ENCODE results near the gene MAP2K3.

The MAP2K3 gene

DNA sequence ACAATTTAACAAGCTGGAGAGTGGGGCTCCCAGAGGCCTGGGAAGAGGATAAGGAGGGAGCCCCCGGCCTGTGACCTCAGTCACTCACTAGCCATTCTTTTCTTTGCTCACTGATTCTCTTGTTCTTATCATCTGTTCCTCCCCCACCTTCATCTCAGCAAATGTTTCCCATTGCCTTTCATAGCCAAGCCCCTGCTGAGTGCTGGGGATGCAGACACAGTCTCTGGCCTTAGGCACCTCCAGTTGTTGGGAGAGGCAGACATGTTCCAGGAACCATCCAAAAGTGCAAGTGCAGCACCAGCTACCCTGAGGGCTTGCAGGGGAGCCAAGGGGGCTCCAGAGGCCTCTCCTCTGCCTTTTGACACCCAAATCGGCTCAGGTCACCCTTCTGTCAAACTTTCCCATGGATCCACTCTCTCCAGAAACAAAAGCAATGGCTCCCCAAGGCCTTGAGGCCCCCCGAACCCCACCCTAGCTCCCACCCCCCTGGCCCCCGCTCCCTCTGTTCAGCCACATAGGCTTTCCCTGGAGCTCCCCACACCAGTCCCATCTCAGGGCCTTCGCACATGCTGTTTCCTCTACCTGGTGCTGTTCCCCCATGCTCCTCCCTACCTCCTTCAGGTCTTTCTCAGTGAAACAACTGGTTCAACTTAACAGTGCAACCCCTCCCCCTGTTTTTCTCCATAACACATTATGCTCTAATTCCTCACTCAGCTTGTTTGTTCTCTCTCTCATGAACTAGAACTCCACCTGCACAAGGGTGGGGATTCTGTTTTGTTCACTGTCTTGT lies 76.7 kb downstream of the MAP2K3 start:
- FAIRE-seq (no peak), DNase-seq (ENCODE audit: insufficient read length, low spot score) (no peak)
- TF ChIP-seq POU2F2 (IDR thresholded peaks at IDR 0.05; ENCODE audit: low read depth, low read length) (no peak), POLR2AphosphoS5 (IDR thresholded peaks at IDR 0.05; ENCODE audit: low read depth, low read length) (no peak), PAX5 (IDR thresholded peaks at IDR 0.05; ENCODE audit: insufficient read depth, low read length, severe bottlenecking) (no peak), TAF1 (IDR thresholded peaks at IDR 0.05; ENCODE audit: low read depth, low read length) (no peak)

DNA sequence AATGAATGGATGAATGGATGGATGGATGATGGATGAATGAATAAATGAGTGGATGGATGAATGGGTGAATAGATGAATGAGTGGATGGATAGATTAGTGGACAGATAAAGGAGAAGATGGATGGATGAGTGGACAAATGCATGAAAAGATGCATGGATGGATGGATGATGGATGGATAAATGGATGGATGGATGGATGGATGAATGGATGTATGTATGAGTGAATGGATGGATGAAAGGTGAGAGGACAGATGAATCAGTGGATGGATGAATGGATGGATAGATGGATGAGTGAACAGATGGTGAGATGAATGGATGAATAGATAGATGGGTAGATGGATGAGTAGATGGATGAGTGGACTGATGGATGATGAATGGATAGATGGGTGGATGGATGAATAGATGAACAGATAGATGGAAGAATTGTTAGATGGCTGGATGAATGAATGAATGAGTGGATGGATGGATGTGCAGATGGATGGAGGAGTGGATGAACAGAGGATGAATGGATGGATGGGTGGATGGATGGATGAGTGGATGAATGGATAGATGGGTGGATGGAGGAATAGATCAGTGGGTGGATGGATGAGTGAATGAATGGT lies 77.9 kb downstream of the MAP2K3 start:
- no peak for TF ChIP-seq PAX5 (IDR thresholded peaks at IDR 0.05; ENCODE audit: insufficient read depth, low read length, severe bottlenecking)
- no peak for TF ChIP-seq SPI1 (IDR thresholded peaks at IDR 0.05; ENCODE audit: low read depth, low read length)
- TF ChIP-seq POU2F2 (IDR thresholded peaks at IDR 0.05; ENCODE audit: low read depth, low read length): no peak
- no peak for TF ChIP-seq POLR2A (IDR thresholded peaks at IDR 0.05; ENCODE audit: low read depth, low read length)
- TF ChIP-seq TAF1 (IDR thresholded peaks at IDR 0.05; ENCODE audit: low read depth, low read length): no peak
- TF ChIP-seq POLR2AphosphoS5 (IDR thresholded peaks at IDR 0.05; ENCODE audit: low read depth, low read length): no peak
- FAIRE-seq: no peak
- no peak for DNase-seq (ENCODE audit: insufficient read length, low spot score)

DNA sequence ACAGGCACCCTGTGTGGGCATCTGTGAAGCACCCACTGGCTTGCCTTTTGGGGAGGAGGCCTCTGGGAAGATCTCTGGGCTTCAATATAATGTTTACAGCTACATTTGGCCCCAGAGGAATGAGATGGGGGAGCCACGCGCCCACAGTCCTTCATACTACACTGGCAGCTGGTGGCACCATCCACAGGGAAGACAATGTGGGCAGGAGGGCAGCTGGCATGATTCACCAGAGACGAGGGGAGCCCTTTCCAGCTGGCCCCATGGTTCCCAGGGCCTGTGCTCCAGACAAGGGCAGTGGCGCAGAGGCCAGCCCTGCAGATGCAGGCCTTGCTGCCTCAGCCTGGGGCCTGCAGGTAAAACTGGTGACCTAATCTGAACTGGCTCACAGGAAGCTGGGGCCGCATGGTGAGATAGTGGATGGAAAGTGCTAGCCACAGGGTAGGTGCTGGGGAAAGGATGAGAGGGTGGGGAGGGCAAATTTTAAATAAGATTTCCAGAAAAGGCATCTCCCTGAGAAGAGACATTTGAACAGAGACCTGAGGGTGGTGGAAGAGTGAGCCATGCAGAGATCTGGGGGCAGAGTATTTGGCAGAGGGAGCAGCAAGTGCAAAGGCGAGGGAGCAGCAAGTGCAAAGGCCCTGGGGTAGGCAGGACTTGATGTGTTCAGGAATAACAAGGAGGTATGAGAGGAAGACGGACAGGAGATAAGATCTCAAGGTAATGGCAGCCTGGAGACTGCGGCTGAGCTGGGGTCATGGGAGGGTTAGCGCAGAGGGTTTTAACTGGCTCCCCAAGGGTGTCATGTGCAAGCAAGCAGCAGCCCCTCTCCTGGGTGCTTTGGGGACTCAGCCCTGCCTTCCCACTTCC lies 79.5 kb downstream of the MAP2K3 start:
- DNase-seq (ENCODE audit: insufficient read length, low spot score) (no peak), FAIRE-seq (no peak)
- TF ChIP-seq POLR2AphosphoS5 (IDR thresholded peaks at IDR 0.05; ENCODE audit: low read depth, low read length) (no peak), POU2F2 (IDR thresholded peaks at IDR 0.05; ENCODE audit: low read depth, low read length) (no peak), TAF1 (IDR thresholded peaks at IDR 0.05; ENCODE audit: low read depth, low read length) (no peak), PAX5 (IDR thresholded peaks at IDR 0.05; ENCODE audit: insufficient read depth, low read length, severe bottlenecking) (no peak), POLR2A (IDR thresholded peaks at IDR 0.05; ENCODE audit: low read depth, low read length) (no peak), SPI1 (IDR thresholded peaks at IDR 0.05; ENCODE audit: low read depth, low read length) (no peak)

Data from GM12891 (cell line).